Measurements from ENCODE around the gene PXT1.
"Not testable (repeated sequence)": the region's sequence is repeated elsewhere in the genome, so short reads cannot be mapped to it uniquely, and the experiment has no call there.

GRCh38 chr6:36483326-36483725 lies 40.7 kb upstream of the PXT1 start:
- TF ChIP-seq CTCF, POLR2AphosphoS5 (IDR thresholded peaks at IDR 0.05): not testable (repeated sequence)

Measured in breast epithelium (tissue), 3 donors.